GM12892 (cell line): ENCODE data around the gene EXOC1L.

Source experiments
- POLR2A ChIP-seq: IDR thresholded peaks from 2 replicates; pipeline ENCODE4 v1.6.1; 2011; ENCODE audit warnings: low read depth, low read length, control low read depth
- POLR2AphosphoS5 ChIP-seq: IDR thresholded peaks from 2 replicates; pipeline ENCODE4 v1.6.1; 2011; ENCODE audit warnings: low read depth, low read length, control low read depth

GRCh38 chr4:55820279-55820678 lies 689 bp downstream of the EXOC1L start:
- no peak for TF ChIP-seq POLR2A
- no peak for TF ChIP-seq POLR2AphosphoS5
